Ovary (tissue), 3 donors: ENCODE measurements around the gene RAET1L.
"Not testable (repeated sequence)": the region's sequence is repeated elsewhere in the genome, so short reads cannot be mapped to it uniquely, and the experiment has no call there.

ENCODE experiments used
- POLR2A ChIP-seq: fragments of 450-650 bp; IDR thresholded peaks from one replicate; pipeline ENCODE4 v1.6.1; 2017; ENCODE audit warnings: antibody characterized with exemption, mild to moderate bottlenecking, moderate library complexity
- TF ChIP-seq, protein P1 (sequence below), 3 donors: fragments of 450-650 bp in 2 of 3; fragments of 200-600 bp in 1 of 3; IDR thresholded peaks; one replicate each; pipeline versions ENCODE4 v1.5.1 to v1.8.0; 2016 to 2022; ENCODE audit warnings: antibody characterized with exemption in 3 of 3, mild to moderate bottlenecking in 1 of 3
- donor health status: DM: no; HTN: no; CAD: no.

DNA sequence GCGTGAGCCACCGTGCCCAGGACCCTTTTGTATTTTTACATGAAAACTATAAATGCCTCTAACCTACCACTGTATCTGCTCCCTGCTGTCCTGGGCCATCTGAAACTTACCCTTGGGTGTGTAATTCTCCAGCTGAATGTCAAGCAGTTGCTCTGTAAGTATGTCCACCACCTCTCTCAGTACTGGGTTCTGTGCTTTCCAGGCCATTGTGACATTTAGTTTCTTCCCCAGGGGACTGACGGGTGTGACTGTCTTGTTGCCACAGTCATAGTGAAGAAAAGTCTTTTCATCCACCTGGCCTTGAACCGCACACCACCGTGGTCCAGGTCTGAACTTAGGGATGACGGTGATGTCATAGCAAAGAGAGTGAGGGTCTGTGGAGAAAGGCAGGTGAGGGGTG is 3.5 kb downstream of the RAET1L start:
- TF ChIP-seq, protein P1, sequence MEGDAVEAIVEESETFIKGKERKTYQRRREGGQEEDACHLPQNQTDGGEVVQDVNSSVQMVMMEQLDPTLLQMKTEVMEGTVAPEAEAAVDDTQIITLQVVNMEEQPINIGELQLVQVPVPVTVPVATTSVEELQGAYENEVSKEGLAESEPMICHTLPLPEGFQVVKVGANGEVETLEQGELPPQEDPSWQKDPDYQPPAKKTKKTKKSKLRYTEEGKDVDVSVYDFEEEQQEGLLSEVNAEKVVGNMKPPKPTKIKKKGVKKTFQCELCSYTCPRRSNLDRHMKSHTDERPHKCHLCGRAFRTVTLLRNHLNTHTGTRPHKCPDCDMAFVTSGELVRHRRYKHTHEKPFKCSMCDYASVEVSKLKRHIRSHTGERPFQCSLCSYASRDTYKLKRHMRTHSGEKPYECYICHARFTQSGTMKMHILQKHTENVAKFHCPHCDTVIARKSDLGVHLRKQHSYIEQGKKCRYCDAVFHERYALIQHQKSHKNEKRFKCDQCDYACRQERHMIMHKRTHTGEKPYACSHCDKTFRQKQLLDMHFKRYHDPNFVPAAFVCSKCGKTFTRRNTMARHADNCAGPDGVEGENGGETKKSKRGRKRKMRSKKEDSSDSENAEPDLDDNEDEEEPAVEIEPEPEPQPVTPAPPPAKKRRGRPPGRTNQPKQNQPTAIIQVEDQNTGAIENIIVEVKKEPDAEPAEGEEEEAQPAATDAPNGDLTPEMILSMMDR (IDR thresholded peaks at IDR 0.05): not testable (repeated sequence)
- TF ChIP-seq POLR2A: not testable (repeated sequence)
